Measurements from ENCODE around the gene MAPK7. TPM values are rescaled to one million over a fixed set of nuclear protein-coding genes. Genes with fewer than 3 reads are reported as not detected.
A peak's percentile ranks its signal among the peaks of the same experiment; 100 is the strongest.

The MAPK7 gene
- total and polyA plus RNA-seq, 9 of the 15 experiments (the other 6 are each of a cell fraction or from before 2014, with no cell fraction given) = 0.46 to 7.5 (median 2.5) TPM

DNA sequence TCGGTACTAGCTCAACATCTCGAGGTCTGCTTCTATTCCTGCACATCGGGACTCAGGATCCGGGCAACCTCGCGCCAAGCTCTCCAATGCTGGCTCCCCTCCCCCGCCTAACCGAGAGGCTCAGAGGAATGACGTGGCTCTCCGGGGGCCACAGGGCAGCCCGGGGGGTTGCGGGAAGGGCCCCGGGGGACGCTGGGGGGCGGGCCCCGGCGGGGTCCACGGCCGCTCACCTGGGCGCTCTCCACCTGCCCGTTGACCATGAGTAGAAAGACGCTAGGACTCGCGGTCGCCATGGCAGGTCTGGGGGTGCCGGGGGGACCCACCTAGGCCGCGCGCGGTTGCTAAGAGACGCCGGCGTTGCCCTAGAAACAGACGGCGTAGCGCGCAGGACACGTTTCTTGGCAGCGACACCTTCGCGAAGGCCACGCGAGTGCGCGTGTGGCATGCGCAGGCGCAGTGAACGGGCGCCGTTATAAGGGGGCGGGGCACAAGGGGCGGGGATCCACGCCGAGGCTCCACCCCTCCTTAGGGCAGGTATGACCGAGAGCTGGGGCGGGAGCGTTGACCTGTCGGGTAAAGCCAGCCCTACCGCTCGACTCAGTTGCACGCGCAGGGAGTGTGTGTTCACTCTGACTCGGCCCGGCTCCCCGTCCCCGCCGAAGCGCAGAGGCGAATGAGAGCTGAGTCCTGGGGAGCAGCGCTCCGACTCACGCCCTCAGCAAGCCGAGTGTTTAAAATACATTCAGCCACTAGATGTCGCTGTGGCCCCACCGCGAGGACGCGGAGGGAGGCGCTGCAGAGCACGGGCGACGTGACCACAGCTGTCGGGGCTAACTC, 15.8 kb upstream of the MAPK7 start, which contains the start of gene B9D1 (continued):
- no peak for TF ChIP-seq ZNF639 (CRISPR knock-in tag; conservative IDR thresholded peaks at IDR 0.05 in 1 of 2, IDR thresholded peaks at IDR 0.05 in 1 of 2)
- TF ChIP-seq HDAC1 (IDR thresholded peaks at IDR 0.05) = peak in 1 of 2 experiments; percentile 67; a peak in 2 of 4 replicates
- no peak for TF ChIP-seq ZNF197 (CRISPR knock-in tag; IDR thresholded peaks at IDR 0.05; ENCODE audit: low read depth)
- TF ChIP-seq ETV5 (CRISPR knock-in tag; IDR thresholded peaks at IDR 0.05; ENCODE audit: low read depth) = 0 out of 2 replicates have a peak, but pooled peaks have one; percentile 1
- peak; percentile 98 for TF ChIP-seq RFX1 (IDR thresholded peaks at IDR 0.05)
- peak; percentile 46 for TF ChIP-seq TBP (optimal IDR thresholded peaks at IDR 0.05; ENCODE audit: low read depth, low read length)
- TF ChIP-seq JUND (IDR thresholded peaks at IDR 0.05; ENCODE audit: borderline replicate concordance, low read depth, low read length) = peak; percentile 33; the same call in 1 of the 2 replicates
- no peak for TF ChIP-seq JUND (tag; IDR thresholded peaks at IDR 0.05; ENCODE audit: borderline replicate concordance, low read depth, low read length)
- TF ChIP-seq, protein P1, sequence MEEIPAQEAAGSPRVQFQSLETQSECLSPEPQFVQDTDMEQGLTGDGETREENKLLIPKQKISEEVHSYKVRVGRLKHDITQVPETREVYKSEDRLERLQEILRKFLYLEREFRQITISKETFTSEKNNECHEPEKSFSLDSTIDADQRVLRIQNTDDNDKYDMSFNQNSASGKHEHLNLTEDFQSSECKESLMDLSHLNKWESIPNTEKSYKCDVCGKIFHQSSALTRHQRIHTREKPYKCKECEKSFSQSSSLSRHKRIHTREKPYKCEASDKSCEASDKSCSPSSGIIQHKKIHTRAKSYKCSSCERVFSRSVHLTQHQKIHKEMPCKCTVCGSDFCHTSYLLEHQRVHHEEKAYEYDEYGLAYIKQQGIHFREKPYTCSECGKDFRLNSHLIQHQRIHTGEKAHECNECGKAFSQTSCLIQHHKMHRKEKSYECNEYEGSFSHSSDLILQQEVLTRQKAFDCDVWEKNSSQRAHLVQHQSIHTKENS (CRISPR knock-in tag; IDR thresholded peaks at IDR 0.05) = no peak
- TF ChIP-seq ZNF57 (CRISPR knock-in tag; IDR thresholded peaks at IDR 0.05) = no peak
- TF ChIP-seq STAT5A (IDR thresholded peaks at IDR 0.05; ENCODE audit: borderline replicate concordance, low read length) = no peak
- TF ChIP-seq EGR1 (conservative IDR thresholded peaks at IDR 0.05) = 0 out of 2 replicates have a peak, but pooled peaks have one; percentile 34
- no peak for TF ChIP-seq MCM3 (IDR thresholded peaks at IDR 0.05)
- no peak for TF ChIP-seq ZNF740 (CRISPR knock-in tag; IDR thresholded peaks at IDR 0.05)
- no peak for TF ChIP-seq ZNF740 (tag; IDR thresholded peaks at IDR 0.05)
- TF ChIP-seq, protein P2, sequence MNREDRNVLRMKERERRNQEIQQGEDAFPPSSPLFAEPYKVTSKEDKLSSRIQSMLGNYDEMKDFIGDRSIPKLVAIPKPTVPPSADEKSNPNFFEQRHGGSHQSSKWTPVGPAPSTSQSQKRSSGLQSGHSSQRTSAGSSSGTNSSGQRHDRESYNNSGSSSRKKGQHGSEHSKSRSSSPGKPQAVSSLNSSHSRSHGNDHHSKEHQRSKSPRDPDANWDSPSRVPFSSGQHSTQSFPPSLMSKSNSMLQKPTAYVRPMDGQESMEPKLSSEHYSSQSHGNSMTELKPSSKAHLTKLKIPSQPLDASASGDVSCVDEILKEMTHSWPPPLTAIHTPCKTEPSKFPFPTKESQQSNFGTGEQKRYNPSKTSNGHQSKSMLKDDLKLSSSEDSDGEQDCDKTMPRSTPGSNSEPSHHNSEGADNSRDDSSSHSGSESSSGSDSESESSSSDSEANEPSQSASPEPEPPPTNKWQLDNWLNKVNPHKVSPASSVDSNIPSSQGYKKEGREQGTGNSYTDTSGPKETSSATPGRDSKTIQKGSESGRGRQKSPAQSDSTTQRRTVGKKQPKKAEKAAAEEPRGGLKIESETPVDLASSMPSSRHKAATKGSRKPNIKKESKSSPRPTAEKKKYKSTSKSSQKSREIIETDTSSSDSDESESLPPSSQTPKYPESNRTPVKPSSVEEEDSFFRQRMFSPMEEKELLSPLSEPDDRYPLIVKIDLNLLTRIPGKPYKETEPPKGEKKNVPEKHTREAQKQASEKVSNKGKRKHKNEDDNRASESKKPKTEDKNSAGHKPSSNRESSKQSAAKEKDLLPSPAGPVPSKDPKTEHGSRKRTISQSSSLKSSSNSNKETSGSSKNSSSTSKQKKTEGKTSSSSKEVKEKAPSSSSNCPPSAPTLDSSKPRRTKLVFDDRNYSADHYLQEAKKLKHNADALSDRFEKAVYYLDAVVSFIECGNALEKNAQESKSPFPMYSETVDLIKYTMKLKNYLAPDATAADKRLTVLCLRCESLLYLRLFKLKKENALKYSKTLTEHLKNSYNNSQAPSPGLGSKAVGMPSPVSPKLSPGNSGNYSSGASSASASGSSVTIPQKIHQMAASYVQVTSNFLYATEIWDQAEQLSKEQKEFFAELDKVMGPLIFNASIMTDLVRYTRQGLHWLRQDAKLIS (CRISPR knock-in tag; IDR thresholded peaks at IDR 0.05) = no peak
- TF ChIP-seq USF1 (CRISPR knock-in tag; IDR thresholded peaks at IDR 0.05) = no peak; the same call in 1 of the 2 replicates
- no peak for TF ChIP-seq ZNF212 (CRISPR knock-in tag; IDR thresholded peaks at IDR 0.05)
- no peak for TF ChIP-seq PCBP2 (IDR thresholded peaks at IDR 0.05; ENCODE audit: low read depth, low read length, poor library complexity, severe bottlenecking)

Data from K562 (cell line).